ENCODE measurements around the gene FRYL. TPM values are rescaled to one million over a fixed set of nuclear protein-coding genes. Genes with fewer than 3 reads are reported as not detected.

Gene FRYL
- total and polyA plus RNA-seq, 2 of the 8 experiments (the other 6 are each of a cell fraction or from before 2014, with no cell fraction given), result 8.0 to 36.5 TPM

GRCh38 chr4:48491514-48492176 is 288.4 kb downstream of the FRYL start:
- Histone ChIP-seq H3K4me3 (ENCODE audit: extremely low read depth in 1 of 4, insufficient read depth in 2 of 4, low read depth in 3 of 4, low read length in 4 of 4) (peak overlapping the region; percentile 22 to 72 (median 48); a peak in 7 of 8 replicates), H3K27me3 (replicated peaks in 1 of 4; ENCODE audit: control insufficient read depth in 3 of 4, extremely low read depth in 1 of 4, insufficient read depth in 3 of 4, low read length in 3 of 4) (peaks cover 18 to 48% (median 38%) of the 10 kb centered on the region in 4 experiments), H3K4me2 (ENCODE audit: insufficient read depth in 1 of 2, low read depth in 2 of 2, low read length in 2 of 2) (peak overlapping the region; percentile 54 to 79)
- TF ChIP-seq GABPA (IDR thresholded peaks at IDR 0.05; ENCODE audit: borderline replicate concordance, insufficient read depth, low read length), result no peak
- peak; percentile 79; the same call in 1 of the 2 replicates for TF ChIP-seq SUZ12 (IDR thresholded peaks at IDR 0.05; ENCODE audit: low read length)
- TF ChIP-seq EZH2 (IDR thresholded peaks at IDR 0.05; ENCODE audit: low read depth, low read length, severe bottlenecking), result peak; percentile 36
- no peak for TF ChIP-seq CHD1 (IDR thresholded peaks at IDR 0.05; ENCODE audit: low read depth, low read length)

More at GRCh38 chr4:48491514-48492176, 288.4 kb downstream of the FRYL start:
- Histone ChIP-seq H3K9ac (replicated peaks in 1 of 4; ENCODE audit: extremely low read depth in 1 of 4, low read depth in 3 of 4, low read length in 3 of 4) (no peak overlapping the region), H2BK12ac (ENCODE audit: low read depth, low read length) (no peak overlapping the region), H4K20me1 (replicated peaks in 1 of 2; ENCODE audit: control insufficient read depth in 1 of 2, insufficient read depth in 2 of 2, low read length in 2 of 2) (peaks cover 0 to 1% of the 10 kb centered on the region in 2 experiments), H3K79me2 (ENCODE audit: control insufficient read depth in 1 of 2, insufficient read depth in 2 of 2, low read length in 2 of 2) (no peaks in the 10 kb centered on the region), H4K91ac (replicated peaks; ENCODE audit: insufficient read length, low read length) (no peak overlapping the region), H3K9me3 (ENCODE audit: insufficient read depth in 2 of 2, low read depth in 1 of 2, low read length in 1 of 2) (no peaks in the 10 kb centered on the region), H4K8ac (ENCODE audit: extremely low read depth, insufficient read depth, low read length) (no peak overlapping the region), H3K36me3 (ENCODE audit: control insufficient read depth in 2 of 4, insufficient read depth in 4 of 4, low read length in 3 of 4) (peaks cover 0 to 8% (median 0%) of the 10 kb centered on the region in 4 experiments; a peak in 1 of 8 replicates), H3K14ac (ENCODE audit: insufficient read length) (no peak overlapping the region), H3K18ac (ENCODE audit: extremely low read depth, low read length) (no peak overlapping the region), H2BK15ac (ENCODE audit: low read length) (no peak overlapping the region), H4K5ac (ENCODE audit: insufficient read length, low read depth, low read length) (no peak overlapping the region), H2BK120ac (replicated peaks; ENCODE audit: low read depth, low read length) (no peak overlapping the region), H3K4me1 (replicated peaks in 1 of 4; ENCODE audit: control insufficient read depth in 3 of 4, insufficient read depth in 4 of 4, low read length in 3 of 4) (peaks cover 0 to 3% (median under 1%) of the 10 kb centered on the region in 4 experiments; a peak in 4 of 7 replicates), H3K56ac (replicated peaks; ENCODE audit: insufficient read length, low read depth, low read length) (no peak overlapping the region), H2BK5ac (ENCODE audit: low read depth, low read length) (no peak overlapping the region), H2AK5ac (ENCODE audit: low read depth, low read length) (no peak overlapping the region), H3K23me2 (ENCODE audit: low read depth, low read length) (peaks cover 3% of the 10 kb centered on the region; the same call in 1 of the 2 replicates), H3K27ac (ENCODE audit: low read depth, low read length) (no peak overlapping the region), H3K79me1 (ENCODE audit: low read depth, low read length) (no peaks in the 10 kb centered on the region), H2BK20ac (ENCODE audit: low read length) (no peak overlapping the region), H2AFZ (ENCODE audit: low read length) (peak overlapping the region; percentile 77), H3K4ac (replicated peaks; ENCODE audit: insufficient read length, low read depth, low read length) (no peak overlapping the region), H3K23ac (ENCODE audit: insufficient read length) (no peak overlapping the region)
- POLR2A ChIA-PET (ENCODE audit: partially characterized antibody), result no interaction called here
- 57% methylated on average over 23 of the region's 23 CpGs; no CpG with 5 or more reads in 1 of the 2 experiments for WGBS, 2 experiments (ENCODE audit: extremely low coverage in 1 of 2, insufficient coverage in 1 of 2, insufficient read length in 1 of 2, insufficient replicate concordance in 2 of 2, low coverage in 1 of 2, low lambda C conversion rate in 2 of 2, missing lambda C conversion rate in 1 of 2)
- CTCF ChIA-PET (ENCODE audit: partially characterized antibody), result interaction anchor here (1.4 kb wide), 1 partner anchor 55 kb away, joined by 3 read pairs; no protein-coding TSS in a partner anchor
- FAIRE-seq, result no peak
- DNase-seq (ENCODE audit: low read depth in 1 of 2, low spot score in 2 of 2), result no peak

Data from H1 (cell line).